Measurements from ENCODE around the gene TEX38. TPM values are rescaled to one million over a fixed set of nuclear protein-coding genes. Genes with fewer than 3 reads are reported as not detected.
A peak's percentile ranks its signal among the peaks of the same experiment; 100 is the strongest.

TEX38 gene
- total RNA-seq, 1 experiment from 2014 or later = not detected

DNA sequence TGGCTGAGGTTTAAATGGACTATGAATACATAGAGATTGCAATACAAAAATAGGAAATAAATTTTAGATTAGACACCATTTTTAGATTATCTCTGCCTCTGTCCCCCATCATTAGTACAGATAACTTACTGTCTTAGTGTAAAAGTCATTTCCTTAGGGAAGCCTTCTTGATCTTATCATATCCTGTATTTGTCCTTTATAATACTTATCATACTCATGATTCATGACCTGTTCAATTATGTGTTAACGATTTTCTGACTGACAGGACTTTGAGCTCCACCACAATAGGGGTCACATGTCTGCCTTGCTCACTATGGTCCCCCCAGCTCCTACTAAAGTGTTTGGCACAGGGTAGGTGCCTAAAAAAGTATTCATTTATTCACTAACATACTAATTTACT is 14.6 kb downstream of the TEX38 start:
- Mint-ChIP-seq H3K27me3 (ENCODE audit: unreplicated experiment) (no peaks in the 10 kb centered on the region), H3K9me3 (ENCODE audit: low read depth, unreplicated experiment) (no peaks in the 10 kb centered on the region), H3K4me1 (ENCODE audit: low read depth, unreplicated experiment) (peaks cover 21% of the 10 kb centered on the region), H3K36me3 (ENCODE audit: insufficient read depth, unreplicated experiment) (peaks cover 32% of the 10 kb centered on the region), H3K4me3 (ENCODE audit: low read depth, unreplicated experiment) (no peak overlapping the region), H3K27ac (ENCODE audit: unreplicated experiment) (no peak overlapping the region)
- no peak for DNase-seq
- no TSS peak for BruUV-seq (replicated peaks)
- CTCF ChIA-PET = no interaction called here
- intact Hi-C loops (cut with micrococcal nuclease; ENCODE audit: unreplicated experiment) = no loop called here
- TF ChIP-seq, protein P1, sequence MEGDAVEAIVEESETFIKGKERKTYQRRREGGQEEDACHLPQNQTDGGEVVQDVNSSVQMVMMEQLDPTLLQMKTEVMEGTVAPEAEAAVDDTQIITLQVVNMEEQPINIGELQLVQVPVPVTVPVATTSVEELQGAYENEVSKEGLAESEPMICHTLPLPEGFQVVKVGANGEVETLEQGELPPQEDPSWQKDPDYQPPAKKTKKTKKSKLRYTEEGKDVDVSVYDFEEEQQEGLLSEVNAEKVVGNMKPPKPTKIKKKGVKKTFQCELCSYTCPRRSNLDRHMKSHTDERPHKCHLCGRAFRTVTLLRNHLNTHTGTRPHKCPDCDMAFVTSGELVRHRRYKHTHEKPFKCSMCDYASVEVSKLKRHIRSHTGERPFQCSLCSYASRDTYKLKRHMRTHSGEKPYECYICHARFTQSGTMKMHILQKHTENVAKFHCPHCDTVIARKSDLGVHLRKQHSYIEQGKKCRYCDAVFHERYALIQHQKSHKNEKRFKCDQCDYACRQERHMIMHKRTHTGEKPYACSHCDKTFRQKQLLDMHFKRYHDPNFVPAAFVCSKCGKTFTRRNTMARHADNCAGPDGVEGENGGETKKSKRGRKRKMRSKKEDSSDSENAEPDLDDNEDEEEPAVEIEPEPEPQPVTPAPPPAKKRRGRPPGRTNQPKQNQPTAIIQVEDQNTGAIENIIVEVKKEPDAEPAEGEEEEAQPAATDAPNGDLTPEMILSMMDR (IDR thresholded peaks at IDR 0.05; ENCODE audit: unreplicated experiment) = no peak

DNA sequence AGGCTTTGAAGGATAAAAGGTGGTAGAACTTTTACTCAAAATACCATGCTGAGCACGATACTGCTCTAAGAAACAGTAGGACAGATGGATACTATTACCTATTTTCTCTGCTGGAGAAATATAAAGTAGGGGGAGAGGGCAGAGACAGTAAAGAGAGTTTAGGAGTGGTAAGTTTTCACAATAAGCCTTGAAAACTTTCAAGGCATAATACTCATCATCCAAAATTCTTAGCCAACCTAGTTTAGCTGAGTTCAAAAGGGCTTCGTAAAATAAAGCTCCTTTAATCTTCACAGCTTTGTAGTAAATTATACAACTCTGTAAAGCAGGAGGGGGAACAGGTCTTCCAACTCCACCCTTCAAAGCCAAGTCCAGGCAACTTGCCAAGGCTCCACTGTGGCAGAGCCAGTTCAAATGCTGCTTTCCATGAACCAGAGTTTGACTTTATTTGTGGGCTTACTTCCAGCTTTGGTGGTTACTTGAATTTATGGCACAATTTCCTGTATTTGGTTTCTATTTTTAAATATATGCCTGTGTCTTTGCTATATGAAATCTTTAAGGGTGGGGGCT is 15.5 kb downstream of the TEX38 start:
- H3K27me3 Mint-ChIP-seq (ENCODE audit: unreplicated experiment) = no peaks in the 10 kb centered on the region
- BruUV-seq (replicated peaks) = no TSS peak
- no peak overlapping the region for H3K4me3 Mint-ChIP-seq (ENCODE audit: low read depth, unreplicated experiment)
- H3K4me1 Mint-ChIP-seq (ENCODE audit: low read depth, unreplicated experiment) = peaks cover 21% of the 10 kb centered on the region
- peak; percentile 70 for DNase-seq
- intact Hi-C loops (cut with micrococcal nuclease; ENCODE audit: unreplicated experiment) = no loop called here
- no peak overlapping the region for H3K27ac Mint-ChIP-seq (ENCODE audit: unreplicated experiment)
- no peaks in the 10 kb centered on the region for H3K9me3 Mint-ChIP-seq (ENCODE audit: low read depth, unreplicated experiment)
- TF ChIP-seq, protein P1 (IDR thresholded peaks at IDR 0.05; ENCODE audit: unreplicated experiment) = no peak
- peaks cover 34% of the 10 kb centered on the region for H3K36me3 Mint-ChIP-seq (ENCODE audit: insufficient read depth, unreplicated experiment)
- CTCF ChIA-PET = no interaction called here

DNA sequence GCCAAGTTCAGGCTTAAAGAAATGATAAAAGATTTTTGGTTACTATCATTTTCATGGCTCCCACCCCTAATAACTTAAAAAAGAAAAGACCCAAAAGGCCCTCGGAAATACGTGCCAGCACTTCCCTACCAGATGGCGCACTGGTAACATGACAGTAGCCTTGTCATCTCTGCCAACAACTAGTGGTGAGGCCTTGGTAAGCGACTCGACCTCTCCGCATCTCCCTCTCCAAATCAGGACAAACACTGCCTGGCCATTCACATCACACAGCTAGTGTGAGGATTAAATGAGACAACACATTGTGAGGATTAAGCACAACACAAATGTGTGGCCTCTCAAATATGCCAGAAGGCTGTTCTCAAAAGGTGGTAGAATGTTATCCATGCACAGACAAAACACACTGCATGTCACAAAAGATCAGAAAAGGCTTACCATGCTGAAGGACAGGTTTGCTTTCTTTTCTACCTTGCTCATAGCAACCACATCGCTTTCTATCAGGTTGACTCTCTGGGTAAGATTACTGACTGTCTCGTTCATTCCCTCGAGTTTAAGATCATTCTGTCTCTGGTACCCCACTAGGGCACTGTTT is 16.4 kb downstream of the TEX38 start:
- no peaks in the 10 kb centered on the region for H3K9me3 Mint-ChIP-seq (ENCODE audit: low read depth, unreplicated experiment)
- H3K27ac Mint-ChIP-seq (ENCODE audit: unreplicated experiment) = no peak overlapping the region
- TF ChIP-seq, protein P1 (IDR thresholded peaks at IDR 0.05; ENCODE audit: unreplicated experiment) = no peak
- no peak overlapping the region for H3K4me3 Mint-ChIP-seq (ENCODE audit: low read depth, unreplicated experiment)
- intact Hi-C loops (cut with micrococcal nuclease; ENCODE audit: unreplicated experiment) = no loop called here
- CTCF ChIA-PET = no interaction called here
- no peaks in the 10 kb centered on the region for H3K27me3 Mint-ChIP-seq (ENCODE audit: unreplicated experiment)
- DNase-seq = no peak
- peaks cover 21% of the 10 kb centered on the region for H3K4me1 Mint-ChIP-seq (ENCODE audit: low read depth, unreplicated experiment)
- H3K36me3 Mint-ChIP-seq (ENCODE audit: insufficient read depth, unreplicated experiment) = peaks cover 37% of the 10 kb centered on the region
- no TSS peak for BruUV-seq (replicated peaks)

DNA sequence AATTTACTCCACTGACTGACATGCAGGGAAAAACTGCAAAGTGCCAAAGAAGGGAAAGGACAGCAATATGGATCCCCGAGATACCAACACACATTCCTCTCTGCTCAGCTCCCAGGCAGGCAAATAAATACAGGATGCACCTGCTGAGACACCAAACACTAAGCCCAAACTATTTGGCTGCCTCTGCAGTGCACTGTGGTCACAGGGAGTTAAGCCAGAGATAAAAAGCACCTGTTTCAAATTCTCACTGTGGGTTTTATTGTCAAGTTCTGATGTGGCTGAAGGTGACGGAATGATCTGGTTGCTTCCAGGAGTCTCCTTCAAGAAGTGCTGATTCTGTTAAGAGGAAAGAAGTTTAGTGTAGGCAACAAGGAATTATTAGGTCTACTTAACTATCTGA is 17.7 kb downstream of the TEX38 start:
- no peak for DNase-seq
- BruUV-seq (replicated peaks) = no TSS peak
- intact Hi-C loops (cut with micrococcal nuclease; ENCODE audit: unreplicated experiment) = no loop called here
- no peaks in the 10 kb centered on the region for H3K9me3 Mint-ChIP-seq (ENCODE audit: low read depth, unreplicated experiment)
- H3K36me3 Mint-ChIP-seq (ENCODE audit: insufficient read depth, unreplicated experiment) = peaks cover 37% of the 10 kb centered on the region
- peaks cover 21% of the 10 kb centered on the region for H3K4me1 Mint-ChIP-seq (ENCODE audit: low read depth, unreplicated experiment)
- no peak overlapping the region for H3K4me3 Mint-ChIP-seq (ENCODE audit: low read depth, unreplicated experiment)
- CTCF ChIA-PET = no interaction called here
- no peaks in the 10 kb centered on the region for H3K27me3 Mint-ChIP-seq (ENCODE audit: unreplicated experiment)
- no peak overlapping the region for H3K27ac Mint-ChIP-seq (ENCODE audit: unreplicated experiment)
- TF ChIP-seq, protein P1 (IDR thresholded peaks at IDR 0.05; ENCODE audit: unreplicated experiment) = no peak
